ENCODE data around the gene CNOT6L. TPM values are rescaled to one million over a fixed set of nuclear protein-coding genes. Genes with fewer than 3 reads are reported as not detected.

Gene CNOT6L
- polyA plus RNA-seq, 1 donor from 2014 or later = 14.4 TPM

DNA sequence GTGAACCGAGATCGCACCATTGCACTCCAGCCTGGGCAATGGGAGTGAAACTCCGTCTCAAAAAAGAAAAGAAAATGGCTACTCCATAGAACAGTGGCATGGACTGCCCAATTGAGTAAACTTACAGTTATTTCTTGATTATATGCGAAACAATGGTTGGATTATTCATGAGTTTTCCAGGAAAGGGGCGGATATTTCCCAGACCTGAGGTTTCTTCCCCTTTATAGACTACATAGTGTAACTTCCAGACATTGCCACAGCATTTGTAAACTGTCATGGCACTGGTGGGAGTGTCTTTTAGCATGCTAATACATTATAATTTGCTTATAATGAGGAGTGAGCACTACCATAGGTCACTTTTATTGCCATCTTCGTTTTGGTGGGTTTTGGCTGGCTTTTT is 29.3 kb upstream of the CNOT6L start:
- no peaks in the 10 kb centered on the region for H3K36me3 ChIP-seq (ENCODE audit: insufficient read depth, low read length)
- no peaks in the 10 kb centered on the region for H3K9me2 ChIP-seq (ENCODE audit: insufficient read depth, low read length)
- H3K4me2 ChIP-seq (ENCODE audit: low read length) = no peak overlapping the region
- no peak overlapping the region for H2AFZ ChIP-seq (ENCODE audit: low read depth, low read length)
- no peaks in the 10 kb centered on the region for H3K79me2 ChIP-seq (replicated peaks; ENCODE audit: insufficient read depth, low read length)
- H3K27ac ChIP-seq (ENCODE audit: low read length) = no peak overlapping the region
- no peaks in the 10 kb centered on the region for H3F3A ChIP-seq (ENCODE audit: insufficient read depth, low read length, poor library complexity, severe bottlenecking)
- H3K9ac ChIP-seq (ENCODE audit: low read length) = no peak overlapping the region
- H3K9me3 ChIP-seq (ENCODE audit: low read length) = no peaks in the 10 kb centered on the region
- no peak overlapping the region for H3K4me3 ChIP-seq (ENCODE audit: low read length)
- H3K27me3 ChIP-seq (ENCODE audit: insufficient read depth, low read depth, low read length) = no peaks in the 10 kb centered on the region
- H4K20me1 ChIP-seq (ENCODE audit: insufficient read depth) = no peaks in the 10 kb centered on the region
- TF ChIP-seq EZH2 (IDR thresholded peaks at IDR 0.05; ENCODE audit: borderline replicate concordance, insufficient read depth, low read length, poor library complexity, severe bottlenecking) (no peak), SMC3 (conservative IDR thresholded peaks at IDR 0.05; ENCODE audit: poor library complexity) (no peak), TAF1 (IDR thresholded peaks at IDR 0.05; ENCODE audit: low read depth) (no peak), RAD21 (conservative IDR thresholded peaks at IDR 0.05) (no peak), EP300 (conservative IDR thresholded peaks at IDR 0.05; ENCODE audit: poor library complexity, severe bottlenecking) (no peak)
- TF ChIP-seq, protein P1, sequence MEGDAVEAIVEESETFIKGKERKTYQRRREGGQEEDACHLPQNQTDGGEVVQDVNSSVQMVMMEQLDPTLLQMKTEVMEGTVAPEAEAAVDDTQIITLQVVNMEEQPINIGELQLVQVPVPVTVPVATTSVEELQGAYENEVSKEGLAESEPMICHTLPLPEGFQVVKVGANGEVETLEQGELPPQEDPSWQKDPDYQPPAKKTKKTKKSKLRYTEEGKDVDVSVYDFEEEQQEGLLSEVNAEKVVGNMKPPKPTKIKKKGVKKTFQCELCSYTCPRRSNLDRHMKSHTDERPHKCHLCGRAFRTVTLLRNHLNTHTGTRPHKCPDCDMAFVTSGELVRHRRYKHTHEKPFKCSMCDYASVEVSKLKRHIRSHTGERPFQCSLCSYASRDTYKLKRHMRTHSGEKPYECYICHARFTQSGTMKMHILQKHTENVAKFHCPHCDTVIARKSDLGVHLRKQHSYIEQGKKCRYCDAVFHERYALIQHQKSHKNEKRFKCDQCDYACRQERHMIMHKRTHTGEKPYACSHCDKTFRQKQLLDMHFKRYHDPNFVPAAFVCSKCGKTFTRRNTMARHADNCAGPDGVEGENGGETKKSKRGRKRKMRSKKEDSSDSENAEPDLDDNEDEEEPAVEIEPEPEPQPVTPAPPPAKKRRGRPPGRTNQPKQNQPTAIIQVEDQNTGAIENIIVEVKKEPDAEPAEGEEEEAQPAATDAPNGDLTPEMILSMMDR (IDR thresholded peaks at IDR 0.05; ENCODE audit: poor library complexity, severe bottlenecking) = no peak

- TF ChIP-seq, protein P1 (IDR thresholded peaks at IDR 0.05; ENCODE audit: poor library complexity, severe bottlenecking) = no peak
- no peak for TF ChIP-seq MXI1 (conservative IDR thresholded peaks at IDR 0.05; ENCODE audit: poor library complexity, severe bottlenecking)
- TF ChIP-seq POLR2AphosphoS5 (IDR thresholded peaks at IDR 0.05) = no peak
- Histone ChIP-seq H3K4me2 (ENCODE audit: low read length) (no peak overlapping the region), H3K27ac (ENCODE audit: low read length) (no peak overlapping the region), H3K9me3 (ENCODE audit: low read length) (no peaks in the 10 kb centered on the region), H3K9me2 (ENCODE audit: insufficient read depth, low read length) (no peaks in the 10 kb centered on the region), H3K36me3 (ENCODE audit: insufficient read depth, low read length) (no peaks in the 10 kb centered on the region), H3K27me3 (ENCODE audit: insufficient read depth, low read depth, low read length) (no peaks in the 10 kb centered on the region), H3K4me3 (ENCODE audit: low read length) (no peak overlapping the region), H4K20me1 (ENCODE audit: insufficient read depth) (no peaks in the 10 kb centered on the region), H3K79me2 (replicated peaks; ENCODE audit: insufficient read depth, low read length) (no peaks in the 10 kb centered on the region), H3K9ac (ENCODE audit: low read length) (no peak overlapping the region), H2AFZ (ENCODE audit: low read depth, low read length) (no peak overlapping the region), H3F3A (ENCODE audit: insufficient read depth, low read length, poor library complexity, severe bottlenecking) (no peaks in the 10 kb centered on the region)
Measured at GRCh38 chr4:77845929-77846328, 26.8 kb upstream of the CNOT6L start.

GRCh38 chr4:77845400-77845799 is 26.2 kb upstream of the CNOT6L start:
- Histone ChIP-seq H3K4me2 (ENCODE audit: low read length) (no peak overlapping the region), H3K4me3 (ENCODE audit: low read length) (no peak overlapping the region), H4K20me1 (ENCODE audit: insufficient read depth) (no peaks in the 10 kb centered on the region), H3K9me3 (ENCODE audit: low read length) (no peaks in the 10 kb centered on the region), H3K9me2 (ENCODE audit: insufficient read depth, low read length) (no peaks in the 10 kb centered on the region), H2AFZ (ENCODE audit: low read depth, low read length) (no peak overlapping the region), H3K36me3 (ENCODE audit: insufficient read depth, low read length) (no peaks in the 10 kb centered on the region), H3K27ac (ENCODE audit: low read length) (no peak overlapping the region), H3K27me3 (ENCODE audit: insufficient read depth, low read depth, low read length) (no peaks in the 10 kb centered on the region), H3K9ac (ENCODE audit: low read length) (no peak overlapping the region), H3K79me2 (replicated peaks; ENCODE audit: insufficient read depth, low read length) (no peaks in the 10 kb centered on the region), H3F3A (ENCODE audit: insufficient read depth, low read length, poor library complexity, severe bottlenecking) (no peaks in the 10 kb centered on the region)
- TF ChIP-seq, protein P1 (IDR thresholded peaks at IDR 0.05; ENCODE audit: poor library complexity, severe bottlenecking) = no peak
- TF ChIP-seq RAD21 (conservative IDR thresholded peaks at IDR 0.05) (no peak), EZH2 (IDR thresholded peaks at IDR 0.05; ENCODE audit: borderline replicate concordance, insufficient read depth, low read length, poor library complexity, severe bottlenecking) (no peak), EP300 (conservative IDR thresholded peaks at IDR 0.05; ENCODE audit: poor library complexity, severe bottlenecking) (no peak), POLR2AphosphoS5 (IDR thresholded peaks at IDR 0.05) (no peak), SMC3 (conservative IDR thresholded peaks at IDR 0.05; ENCODE audit: poor library complexity) (no peak), TAF1 (IDR thresholded peaks at IDR 0.05; ENCODE audit: low read depth) (no peak), MXI1 (conservative IDR thresholded peaks at IDR 0.05; ENCODE audit: poor library complexity, severe bottlenecking) (no peak), REST (IDR thresholded peaks at IDR 0.05; ENCODE audit: borderline replicate concordance) (no peak)

All from neural cell (in vitro differentiated cells).